H9 (cell line): ENCODE measurements around the gene CBX3. TPM values are rescaled to one million over a fixed set of nuclear protein-coding genes. Genes with fewer than 3 reads are reported as not detected.

Experiments used
- DNase-seq: peaks from one replicate; pipeline ENCODE4 v3.0.0-alpha.2; 2017
- H2AFZ ChIP-seq: one replicate; pipeline ENCODE4 v1.6.1; 2013; ENCODE audit warnings: mild to moderate bottlenecking, low read length, control low read depth, moderate library complexity
- H2AK5ac ChIP-seq: 2 replicates; pipeline ENCODE4 v1.6.1; 2013; ENCODE audit warnings: low read length, control low read depth, mixed read lengths; ENCODE audit not compliant: insufficient read length
- H2BK120ac ChIP-seq: one replicate; pipeline ENCODE4 v1.6.1; 2013; ENCODE audit warnings: low read depth, mild to moderate bottlenecking, low read length, control low read depth, inconsistent platforms; ENCODE audit not compliant: poor library complexity, severe bottlenecking
- H2BK12ac ChIP-seq: 2 replicates; pipeline ENCODE4 v1.6.1; 2013; ENCODE audit warnings: low read length, control low read depth, mixed read lengths, low read depth; ENCODE audit not compliant: insufficient read length
- H2BK15ac ChIP-seq: 2 replicates; pipeline ENCODE4 v1.6.1; 2013; ENCODE audit warnings: low read depth, low read length, control low read depth
- H2BK20ac ChIP-seq: one replicate; pipeline ENCODE4 v1.6.1; 2013; ENCODE audit warnings: low read depth, mild to moderate bottlenecking, low read length, control low read depth, inconsistent platforms; ENCODE audit not compliant: poor library complexity, severe bottlenecking
- H2BK5ac ChIP-seq: 2 replicates; pipeline ENCODE4 v1.6.1; 2013; ENCODE audit warnings: low read length, control low read depth, mixed read lengths; ENCODE audit not compliant: insufficient read length
- H3K14ac ChIP-seq: 2 replicates; pipeline ENCODE4 v1.6.1; 2013; ENCODE audit warnings: low read length, control low read depth; ENCODE audit not compliant: insufficient read depth
- H3K18ac ChIP-seq: 2 replicates; pipeline ENCODE4 v1.6.1; 2013; ENCODE audit warnings: low read depth, mild to moderate bottlenecking, mixed read lengths, low read length, control low read depth; ENCODE audit not compliant: insufficient read length
- H3K23ac ChIP-seq: 2 replicates; pipeline ENCODE4 v1.6.1; 2013; ENCODE audit warnings: low read length, control low read depth, mixed read lengths, low read depth; ENCODE audit not compliant: insufficient read length
- H3K23me2 ChIP-seq: 2 replicates; pipeline ENCODE4 v1.6.1; 2013; ENCODE audit warnings: low read depth, mild to moderate bottlenecking, mixed read lengths, low read length, control low read depth; ENCODE audit not compliant: insufficient read length, poor library complexity, severe bottlenecking
- H3K27ac ChIP-seq: 2 replicates; pipeline ENCODE4 v1.5.1; 2013; ENCODE audit warnings: low read length, control low read depth, mixed read lengths, low read depth; ENCODE audit not compliant: insufficient read length
- H3K27me3 ChIP-seq: 2 replicates; pipeline ENCODE4 v1.6.1; 2013; ENCODE audit warnings: low read length, control low read depth, inconsistent platforms; ENCODE audit not compliant: insufficient read depth
- H3K4ac ChIP-seq: 2 replicates; pipeline ENCODE4 v1.6.1; 2013; ENCODE audit warnings: low read depth, mild to moderate bottlenecking, control low read depth, inconsistent platforms, low read length, moderate library complexity
- H3K4me1 ChIP-seq: 2 replicates; pipeline ENCODE4 v1.6.1; 2013; ENCODE audit warnings: low read length, control low read depth, inconsistent platforms; ENCODE audit not compliant: insufficient read depth
- H3K4me2 ChIP-seq: 2 replicates; pipeline ENCODE4 v1.6.1; 2013; ENCODE audit warnings: low read length, control low read depth, mixed read lengths; ENCODE audit not compliant: insufficient read length, insufficient read depth
- H3K56ac ChIP-seq: 2 replicates; pipeline ENCODE4 v1.6.1; 2013; ENCODE audit warnings: low read depth, mild to moderate bottlenecking, mixed read lengths, low read length, control low read depth; ENCODE audit not compliant: insufficient read length
- H3K79me1 ChIP-seq: 2 replicates; pipeline ENCODE4 v1.6.1; 2013; ENCODE audit warnings: low read depth, mild to moderate bottlenecking, moderate library complexity, low read length, control low read depth, inconsistent platforms; ENCODE audit not compliant: insufficient read depth, poor library complexity, severe bottlenecking
- H3K79me2 ChIP-seq: 2 replicates; pipeline ENCODE4 v1.6.1; 2013; ENCODE audit warnings: low read length, control low read depth, inconsistent platforms; ENCODE audit not compliant: insufficient read depth
- H3K9ac ChIP-seq: 2 replicates; pipeline ENCODE4 v1.6.1; 2013; ENCODE audit warnings: low read length, control low read depth, mixed read lengths; ENCODE audit not compliant: insufficient read length; ENCODE audit errors: extremely low read depth
- H3K9me3 ChIP-seq: one replicate; pipeline ENCODE4 v1.6.1; 2013; ENCODE audit warnings: low read depth, low read length, inconsistent platforms; ENCODE audit not compliant: control insufficient read depth
- H3T11ph ChIP-seq: one replicate; pipeline ENCODE4 v1.6.1; 2013; ENCODE audit warnings: mild to moderate bottlenecking, low read length, control low read depth, inconsistent platforms
- H4K20me1 ChIP-seq: one replicate; pipeline ENCODE4 v1.6.1; 2013; ENCODE audit not compliant: control insufficient read depth, insufficient read length, insufficient read depth
- H4K5ac ChIP-seq: 2 replicates; pipeline ENCODE4 v1.6.1; 2013; ENCODE audit warnings: low read depth, mild to moderate bottlenecking, mixed read lengths, low read length, control low read depth; ENCODE audit not compliant: insufficient read length
- H4K8ac ChIP-seq: replicated peaks from 2 replicates; pipeline ENCODE4 v1.6.1; 2013; ENCODE audit warnings: low read length, control low read depth, mixed read lengths, low read depth; ENCODE audit not compliant: insufficient read length
- H4K91ac ChIP-seq: 2 replicates; pipeline ENCODE4 v1.6.1; 2013; ENCODE audit warnings: low read depth, mild to moderate bottlenecking, moderate library complexity, mixed read lengths, low read length, control low read depth; ENCODE audit not compliant: insufficient read length
- H3K27ac Mint-ChIP-seq, 3 experiments: 2 replicates in 2 of 3; 3 replicates in 1 of 3; pipeline ENCODE4 v1.8.0; 2020 to 2021; ENCODE audit warnings: mixed read lengths in 3 of 3, mild to moderate bottlenecking in 1 of 3, moderate library complexity in 1 of 3
- H3K27me3 Mint-ChIP-seq: 2 replicates; pipeline ENCODE4 v1.8.0; 2021; ENCODE audit warnings: low read depth, mild to moderate bottlenecking, moderate library complexity, mixed read lengths
- H3K36me3 Mint-ChIP-seq, 3 experiments: 2 replicates in 2 of 3; 3 replicates in 1 of 3; pipeline ENCODE4 v1.8.0; 2020 to 2021; ENCODE audit warnings: low read depth in 3 of 3, mixed read lengths in 3 of 3; ENCODE audit not compliant: insufficient read depth in 1 of 3
- H3K4me1 Mint-ChIP-seq, 2 experiments: 2 replicates each; pipeline ENCODE4 v1.8.0; 2020; ENCODE audit warnings: mixed read lengths in 2 of 2
- H3K4me3 Mint-ChIP-seq, 2 experiments: 2 replicates in 1 of 2; 3 replicates in 1 of 2; pipeline ENCODE4 v1.8.0; 2020 to 2021; ENCODE audit warnings: mild to moderate bottlenecking in 2 of 2, mixed read lengths in 2 of 2, moderate library complexity in 1 of 2
- H3K9me3 Mint-ChIP-seq, 2 experiments: 2 replicates in 1 of 2; 3 replicates in 1 of 2; pipeline ENCODE4 v1.8.0; 2020; ENCODE audit warnings: mild to moderate bottlenecking in 2 of 2, mixed read lengths in 2 of 2, moderate library complexity in 1 of 2
- CTCF ChIP-seq: fragments of 200-600 bp; sonication (generic); conservative IDR thresholded peaks from 3 replicates; pipeline ENCODE4 v1.8.0; 2021; ENCODE audit warnings: antibody characterized with exemption, mild to moderate bottlenecking
- WGBS: extraction: QIAGEN DNeasy Blood & Tissue Kit; methylation state at CpG from one replicate; pipeline ENCODE4 v1.1.7; 2013; ENCODE audit warnings: missing lambda C conversion rate, low lambda C conversion rate, mixed read lengths; ENCODE audit not compliant: insufficient read length; ENCODE audit errors: extremely low coverage; 5-methylcytosine and 5-hydroxymethylcytosine counted together
- total RNA-seq: library from RNA; stranded (reverse); gene quantifications from 2 replicates; pipeline ENCODE4 v1.2.1, GENCODE V29; 2021

Gene CBX3
- total RNA-seq, 1 experiment from 2014 or later: 288 TPM

GRCh38 chr7:26182706-26183105, 18.8 kb upstream of the CBX3 start:
- Mint-ChIP-seq H3K27me3 (no peaks in the 10 kb centered on the region; the same call in 1 of the 2 replicates), H3K4me3 (no peak overlapping the region), H3K9me3 (no peaks in the 10 kb centered on the region; a peak in 1 of 5 replicates), H3K27ac (0 out of 7 replicates have a peak overlapping the region, but pooled peaks of 1 of the 3 experiments have one; percentile 35), H3K36me3 (peaks cover 18 to 54% (median 37%) of the 10 kb centered on the region in 3 experiments; a peak in 6 of 7 replicates), H3K4me1 (peaks cover 12 to 17% of the 10 kb centered on the region in 2 experiments; a peak in 3 of 4 replicates)
- no peak overlapping the region for H3K23ac ChIP-seq
- H2BK5ac ChIP-seq: no peak overlapping the region
- no peaks in the 10 kb centered on the region for H3K27me3 ChIP-seq
- no peak overlapping the region for H2AFZ ChIP-seq
- no peak overlapping the region for H2BK15ac ChIP-seq
- H4K5ac ChIP-seq: no peak overlapping the region
- H2BK20ac ChIP-seq: no peak overlapping the region
- no peaks in the 10 kb centered on the region for H3K23me2 ChIP-seq
- no peaks in the 10 kb centered on the region for H3K9me3 ChIP-seq
- no peak overlapping the region for H3K27ac ChIP-seq
- no peak overlapping the region for H4K91ac ChIP-seq
- H3T11ph ChIP-seq: no peak overlapping the region
- no peak overlapping the region for H3K56ac ChIP-seq
- no peak overlapping the region for H2BK120ac ChIP-seq
- DNase-seq: no peak
- no peak overlapping the region for H3K4me2 ChIP-seq
- H2AK5ac ChIP-seq: no peak overlapping the region
- TF ChIP-seq CTCF: no peak
- H3K18ac ChIP-seq: no peak overlapping the region
- no peaks in the 10 kb centered on the region for H4K20me1 ChIP-seq
- H4K8ac ChIP-seq: no peak overlapping the region
- no peak overlapping the region for H3K9ac ChIP-seq
- H2BK12ac ChIP-seq: no peak overlapping the region
- H3K4me1 ChIP-seq: no peaks in the 10 kb centered on the region; the same call in 1 of the 2 replicates
- H3K79me1 ChIP-seq: no peaks in the 10 kb centered on the region
- no peak overlapping the region for H3K4ac ChIP-seq
- H3K14ac ChIP-seq: no peak overlapping the region
- H3K79me2 ChIP-seq: no peaks in the 10 kb centered on the region; the same call in 1 of the 2 replicates
- WGBS: no CpG with 5 or more reads among the region's 8 CpGs
